ENCODE data around the gene RND1.
A peak's percentile ranks its signal among the peaks of the same experiment; 100 is the strongest.

The RND1 gene

DNA sequence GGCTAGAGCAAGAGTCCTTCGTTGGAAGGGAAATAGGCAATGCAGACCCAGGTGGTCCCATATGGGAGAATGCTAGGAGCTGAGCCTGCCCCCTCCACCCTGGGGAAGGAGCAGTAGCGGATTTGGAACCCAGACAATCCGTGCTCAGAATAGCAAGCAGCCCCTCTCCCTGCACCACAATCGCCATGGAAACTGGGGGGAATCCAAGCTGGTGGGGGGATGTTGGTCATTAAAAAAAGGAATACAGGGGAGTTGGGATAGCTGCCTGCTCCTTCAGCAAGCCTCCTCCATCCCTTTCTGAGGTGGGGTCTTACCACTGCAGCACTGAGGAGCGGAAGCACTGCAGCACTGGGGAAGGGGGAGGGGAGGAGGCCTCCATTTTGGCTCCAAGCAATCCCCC, 2.9 kb downstream of the RND1 start:
- TF ChIP-seq TCF12 (IDR thresholded peaks at IDR 0.05; ENCODE audit: low read depth) (no peak), NFIC (IDR thresholded peaks at IDR 0.05) (no peak)

DNA sequence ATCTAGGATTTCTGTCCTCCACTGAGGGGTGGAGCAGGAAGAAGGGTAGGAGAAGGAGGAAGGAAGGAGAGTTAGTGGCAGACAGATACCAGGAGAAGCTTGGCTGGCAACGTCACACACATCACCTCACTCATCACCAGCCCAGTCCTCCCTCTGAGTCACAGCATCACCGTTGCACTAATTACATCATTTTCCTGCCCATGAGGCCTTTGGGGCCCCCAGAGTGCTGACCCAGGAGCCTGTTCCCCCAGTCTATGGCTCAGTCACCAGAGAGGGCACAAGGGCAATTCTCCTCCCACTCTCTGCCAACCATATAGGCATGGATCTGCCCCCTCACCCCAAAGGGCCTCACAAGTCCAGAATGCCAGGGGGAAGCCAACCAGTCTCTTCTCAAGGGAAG, 4.6 kb downstream of the RND1 start:
- TF ChIP-seq ZBTB7A (IDR thresholded peaks at IDR 0.05; ENCODE audit: low read depth) (no peak), EP300 (IDR thresholded peaks at IDR 0.05; ENCODE audit: borderline replicate concordance) (no peak), NFIC (IDR thresholded peaks at IDR 0.05) (no peak), CREB1 (IDR thresholded peaks at IDR 0.05; ENCODE audit: low read depth) (no peak), TAF1 (IDR thresholded peaks at IDR 0.05; ENCODE audit: low read depth) (no peak), TEAD4 (IDR thresholded peaks at IDR 0.05) (no peak), FOXM1 (IDR thresholded peaks at IDR 0.05; ENCODE audit: borderline replicate concordance, low read depth) (no peak), TCF12 (IDR thresholded peaks at IDR 0.05; ENCODE audit: low read depth) (no peak), EGR1 (IDR thresholded peaks at IDR 0.05) (no peak), CEBPB (IDR thresholded peaks at IDR 0.05) (no peak)
- TF ChIP-seq, protein P1, sequence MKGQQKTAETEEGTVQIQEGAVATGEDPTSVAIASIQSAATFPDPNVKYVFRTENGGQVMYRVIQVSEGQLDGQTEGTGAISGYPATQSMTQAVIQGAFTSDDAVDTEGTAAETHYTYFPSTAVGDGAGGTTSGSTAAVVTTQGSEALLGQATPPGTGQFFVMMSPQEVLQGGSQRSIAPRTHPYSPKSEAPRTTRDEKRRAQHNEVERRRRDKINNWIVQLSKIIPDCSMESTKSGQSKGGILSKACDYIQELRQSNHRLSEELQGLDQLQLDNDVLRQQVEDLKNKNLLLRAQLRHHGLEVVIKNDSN (IDR thresholded peaks at IDR 0.05): no peak
- TF ChIP-seq, protein P2, sequence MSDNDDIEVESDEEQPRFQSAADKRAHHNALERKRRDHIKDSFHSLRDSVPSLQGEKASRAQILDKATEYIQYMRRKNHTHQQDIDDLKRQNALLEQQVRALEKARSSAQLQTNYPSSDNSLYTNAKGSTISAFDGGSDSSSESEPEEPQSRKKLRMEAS (IDR thresholded peaks at IDR 0.05): no peak
- TF ChIP-seq, protein P3, sequence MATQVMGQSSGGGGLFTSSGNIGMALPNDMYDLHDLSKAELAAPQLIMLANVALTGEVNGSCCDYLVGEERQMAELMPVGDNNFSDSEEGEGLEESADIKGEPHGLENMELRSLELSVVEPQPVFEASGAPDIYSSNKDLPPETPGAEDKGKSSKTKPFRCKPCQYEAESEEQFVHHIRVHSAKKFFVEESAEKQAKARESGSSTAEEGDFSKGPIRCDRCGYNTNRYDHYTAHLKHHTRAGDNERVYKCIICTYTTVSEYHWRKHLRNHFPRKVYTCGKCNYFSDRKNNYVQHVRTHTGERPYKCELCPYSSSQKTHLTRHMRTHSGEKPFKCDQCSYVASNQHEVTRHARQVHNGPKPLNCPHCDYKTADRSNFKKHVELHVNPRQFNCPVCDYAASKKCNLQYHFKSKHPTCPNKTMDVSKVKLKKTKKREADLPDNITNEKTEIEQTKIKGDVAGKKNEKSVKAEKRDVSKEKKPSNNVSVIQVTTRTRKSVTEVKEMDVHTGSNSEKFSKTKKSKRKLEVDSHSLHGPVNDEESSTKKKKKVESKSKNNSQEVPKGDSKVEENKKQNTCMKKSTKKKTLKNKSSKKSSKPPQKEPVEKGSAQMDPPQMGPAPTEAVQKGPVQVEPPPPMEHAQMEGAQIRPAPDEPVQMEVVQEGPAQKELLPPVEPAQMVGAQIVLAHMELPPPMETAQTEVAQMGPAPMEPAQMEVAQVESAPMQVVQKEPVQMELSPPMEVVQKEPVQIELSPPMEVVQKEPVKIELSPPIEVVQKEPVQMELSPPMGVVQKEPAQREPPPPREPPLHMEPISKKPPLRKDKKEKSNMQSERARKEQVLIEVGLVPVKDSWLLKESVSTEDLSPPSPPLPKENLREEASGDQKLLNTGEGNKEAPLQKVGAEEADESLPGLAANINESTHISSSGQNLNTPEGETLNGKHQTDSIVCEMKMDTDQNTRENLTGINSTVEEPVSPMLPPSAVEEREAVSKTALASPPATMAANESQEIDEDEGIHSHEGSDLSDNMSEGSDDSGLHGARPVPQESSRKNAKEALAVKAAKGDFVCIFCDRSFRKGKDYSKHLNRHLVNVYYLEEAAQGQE (IDR thresholded peaks at IDR 0.05; ENCODE audit: low read depth): no peak

DNA sequence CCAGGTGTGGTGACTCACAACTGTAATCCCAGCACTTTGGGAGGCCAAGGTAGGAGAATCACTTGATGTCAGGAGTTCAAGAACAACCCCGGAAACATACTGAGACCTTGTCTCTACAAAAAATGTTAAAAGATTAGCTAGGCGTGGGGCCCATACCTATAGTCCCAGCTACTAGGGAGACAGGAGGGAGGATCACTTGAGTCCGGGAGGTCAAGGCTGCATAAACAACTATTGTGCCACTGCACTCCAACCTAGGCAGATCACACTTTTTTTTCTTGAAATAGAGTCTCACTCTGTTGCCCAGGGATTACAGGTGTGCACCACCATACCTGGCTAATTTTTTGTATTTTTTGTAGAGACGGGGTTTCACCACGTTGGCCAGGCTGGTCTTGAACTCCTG, 6.1 kb downstream of the RND1 start:
- TF ChIP-seq CREB1 (IDR thresholded peaks at IDR 0.05; ENCODE audit: low read depth): no peak

DNA sequence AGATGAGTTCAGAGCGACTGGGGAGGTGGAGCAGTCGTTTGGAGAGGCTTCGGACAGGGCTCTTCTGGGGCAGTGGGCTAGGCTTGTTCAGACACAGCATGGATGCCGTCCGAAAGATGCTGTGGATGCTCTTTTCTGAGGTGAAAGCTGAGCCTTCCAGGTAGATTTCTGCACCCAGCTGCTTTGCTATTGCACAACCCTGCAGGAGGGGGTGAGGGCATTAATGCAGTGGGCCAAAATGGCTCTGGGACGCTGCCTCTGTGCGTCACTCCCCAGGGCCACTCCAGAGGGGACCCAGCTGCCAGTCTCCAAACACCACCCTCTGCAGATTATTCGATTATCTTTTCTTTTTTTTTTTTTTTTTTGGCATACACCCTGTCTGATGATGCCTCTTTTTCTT, 7.6 kb downstream of the RND1 start:
- TF ChIP-seq, protein P3 (IDR thresholded peaks at IDR 0.05; ENCODE audit: low read depth): no peak
- TF ChIP-seq CEBPB (IDR thresholded peaks at IDR 0.05): peak; percentile 70

DNA sequence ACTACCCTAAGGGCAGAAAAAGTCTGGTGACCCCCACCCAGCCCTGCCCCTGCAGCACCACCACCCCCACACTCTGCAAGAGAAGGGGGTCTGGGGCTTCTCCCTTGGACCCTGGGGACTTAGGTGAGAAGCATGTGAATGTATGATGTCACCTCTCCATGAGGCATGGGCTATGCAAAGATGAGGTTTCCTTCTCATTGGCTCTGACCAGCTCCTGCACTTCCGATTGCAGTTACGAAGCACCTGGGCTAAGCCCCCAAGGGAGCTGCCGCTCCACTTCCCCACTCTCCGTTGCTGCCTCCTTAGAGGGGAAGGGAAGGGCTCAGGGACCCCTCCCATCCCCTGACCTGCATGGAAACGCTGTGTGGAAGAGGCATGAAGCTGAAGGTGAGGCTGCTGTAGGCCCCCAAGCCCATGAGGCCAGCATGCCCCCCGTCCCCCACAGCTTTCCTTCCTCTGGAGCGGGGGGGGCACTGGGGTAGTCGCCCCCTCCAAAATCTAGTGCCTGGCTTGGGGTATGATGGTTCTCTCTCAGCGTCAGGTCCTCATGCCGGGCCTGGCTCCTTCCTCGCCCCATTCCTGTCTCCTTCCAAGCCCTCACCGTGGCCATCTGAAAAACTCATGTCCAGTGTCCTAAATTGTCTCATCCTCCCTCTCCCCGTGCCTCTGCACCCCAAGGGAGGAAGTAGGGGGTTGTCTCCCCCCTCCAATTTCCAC, 8.2 kb downstream of the RND1 start:
- TF ChIP-seq ZBTB7A (IDR thresholded peaks at IDR 0.05; ENCODE audit: low read depth): no peak
- no peak for TF ChIP-seq CEBPB (IDR thresholded peaks at IDR 0.05)
- TF ChIP-seq, protein P1 (IDR thresholded peaks at IDR 0.05): no peak
- no peak for TF ChIP-seq YY1 (IDR thresholded peaks at IDR 0.05; ENCODE audit: low read depth)
- TF ChIP-seq, protein P2 (IDR thresholded peaks at IDR 0.05): no peak

DNA sequence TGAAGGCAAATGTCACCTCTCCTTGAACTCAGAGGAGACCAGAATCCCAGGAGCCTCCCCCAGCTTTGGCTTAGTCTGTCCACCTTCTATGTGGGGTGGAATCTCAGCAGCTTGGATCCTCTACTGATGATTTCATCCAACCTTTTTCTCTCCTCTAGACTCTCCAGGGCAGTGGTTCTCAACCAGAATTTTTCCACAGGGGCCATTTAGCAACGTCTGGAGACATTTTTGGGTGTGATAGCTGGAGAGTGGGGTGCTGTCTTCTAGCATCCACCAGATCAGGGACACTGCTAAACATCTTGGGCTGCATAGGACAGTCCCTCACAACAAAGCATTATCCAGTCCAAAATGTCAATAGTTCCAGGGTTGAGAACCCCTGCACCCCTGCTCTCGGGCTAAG, 9.3 kb downstream of the RND1 start:
- no peak for TF ChIP-seq NFIC (IDR thresholded peaks at IDR 0.05)
- TF ChIP-seq, protein P2 (IDR thresholded peaks at IDR 0.05): no peak
- no peak for TF ChIP-seq CEBPB (IDR thresholded peaks at IDR 0.05)
- no peak for TF ChIP-seq ZBTB7A (IDR thresholded peaks at IDR 0.05; ENCODE audit: low read depth)
- no peak for TF ChIP-seq YY1 (IDR thresholded peaks at IDR 0.05; ENCODE audit: low read depth)
- TF ChIP-seq, protein P1 (IDR thresholded peaks at IDR 0.05): no peak
- TF ChIP-seq EGR1 (IDR thresholded peaks at IDR 0.05): no peak
- no peak for TF ChIP-seq TCF12 (IDR thresholded peaks at IDR 0.05; ENCODE audit: low read depth)
- no peak for TF ChIP-seq FOXM1 (IDR thresholded peaks at IDR 0.05; ENCODE audit: borderline replicate concordance, low read depth)
- TF ChIP-seq TAF1 (IDR thresholded peaks at IDR 0.05; ENCODE audit: low read depth): no peak
- TF ChIP-seq RAD21 (IDR thresholded peaks at IDR 0.05; ENCODE audit: low read depth): no peak
- TF ChIP-seq TEAD4 (IDR thresholded peaks at IDR 0.05): no peak
- TF ChIP-seq, protein P3 (IDR thresholded peaks at IDR 0.05; ENCODE audit: low read depth): no peak
- TF ChIP-seq CREB1 (IDR thresholded peaks at IDR 0.05; ENCODE audit: low read depth): no peak

Measured in Ishikawa (cell line).